Trophoblast cell (in vitro differentiated cells and primary cell): ENCODE results near the gene CYSLTR2.

Source experiments
- DNase-seq, 2 donors: peaks; one replicate each; pipeline ENCODE4 v3.0.0-alpha.2; 2016
- H2AFZ ChIP-seq: 2 replicates; pipeline ENCODE4 v1.6.1; 2013; ENCODE audit warnings: low read length, moderate library complexity, mild to moderate bottlenecking; ENCODE audit not compliant: insufficient read depth, poor library complexity
- H2AK5ac ChIP-seq: 2 replicates; pipeline ENCODE4 v1.6.1; 2013; ENCODE audit warnings: mild to moderate bottlenecking, low read length
- H2BK120ac ChIP-seq: 2 replicates; pipeline ENCODE4 v1.6.1; 2013; ENCODE audit warnings: low read length, mild to moderate bottlenecking, moderate library complexity; ENCODE audit not compliant: insufficient read depth, poor library complexity
- H2BK12ac ChIP-seq: 2 replicates; pipeline ENCODE4 v1.6.1; 2013; ENCODE audit warnings: mild to moderate bottlenecking, low read length, moderate library complexity
- H2BK5ac ChIP-seq: 2 replicates; pipeline ENCODE4 v1.6.1; 2013; ENCODE audit warnings: low read length, low read depth, moderate library complexity, mild to moderate bottlenecking; ENCODE audit not compliant: poor library complexity
- H3K14ac ChIP-seq: 2 replicates; pipeline ENCODE4 v1.6.1; 2013; ENCODE audit warnings: mild to moderate bottlenecking, low read length
- H3K18ac ChIP-seq: 2 replicates; pipeline ENCODE4 v1.6.1; 2013; ENCODE audit warnings: mild to moderate bottlenecking, low read length
- H3K23ac ChIP-seq: 2 replicates; pipeline ENCODE4 v1.6.1; 2013; ENCODE audit warnings: low read length
- H3K27ac ChIP-seq: 2 replicates; pipeline ENCODE4 v1.5.1; 2013; ENCODE audit warnings: low read depth, mild to moderate bottlenecking, inconsistent platforms, low read length, moderate library complexity
- H3K27me3 ChIP-seq: 2 replicates; pipeline ENCODE4 v1.6.1; 2013; ENCODE audit warnings: inconsistent platforms, mild to moderate bottlenecking, low read length, moderate library complexity; ENCODE audit not compliant: insufficient read depth
- H3K36me3 ChIP-seq, 2 experiments: 1 replicate in 1 of 2; 2 replicates in 1 of 2; pipeline ENCODE4 v1.6.1; 2013; ENCODE audit warnings: low read length in 2 of 2, mild to moderate bottlenecking in 2 of 2, moderate library complexity in 1 of 2; ENCODE audit not compliant: insufficient read depth in 2 of 2, control insufficient read depth in 1 of 2
- H3K4ac ChIP-seq: 2 replicates; pipeline ENCODE4 v1.6.1; 2013; ENCODE audit warnings: low read depth, mild to moderate bottlenecking, low read length, moderate library complexity
- H3K4me1 ChIP-seq, 2 experiments: 1 replicate in 1 of 2; 2 replicates in 1 of 2; pipeline ENCODE4 v1.6.1; 2013; ENCODE audit warnings: low read length in 2 of 2, mild to moderate bottlenecking in 2 of 2, moderate library complexity in 1 of 2; ENCODE audit not compliant: insufficient read depth in 2 of 2, control insufficient read depth in 1 of 2
- H3K4me2 ChIP-seq: 2 replicates; pipeline ENCODE4 v1.6.1; 2013; ENCODE audit warnings: inconsistent platforms, mild to moderate bottlenecking, low read length, moderate library complexity
- H3K4me3 ChIP-seq: 2 replicates; pipeline ENCODE4 v1.5.1; 2013; ENCODE audit warnings: mild to moderate bottlenecking, low read depth, low read length, inconsistent platforms
- H3K79me1 ChIP-seq: one replicate; pipeline ENCODE4 v1.6.1; 2013; ENCODE audit warnings: low read length
- H3K79me2 ChIP-seq: 2 replicates; pipeline ENCODE4 v1.6.1; 2013; ENCODE audit warnings: low read length, mild to moderate bottlenecking; ENCODE audit not compliant: control insufficient read depth, insufficient read depth, poor library complexity
- H3K9ac ChIP-seq: 2 replicates; pipeline ENCODE4 v1.6.1; 2013; ENCODE audit warnings: mild to moderate bottlenecking, low read length
- H3K9me3 ChIP-seq: 2 replicates; pipeline ENCODE4 v1.6.1; 2013; ENCODE audit warnings: low read depth, mild to moderate bottlenecking, control low read depth, inconsistent platforms, low read length; ENCODE audit not compliant: insufficient read depth
- H4K12ac ChIP-seq: 2 replicates; pipeline ENCODE4 v1.6.1; 2013; ENCODE audit warnings: low read depth, mild to moderate bottlenecking, low read length, moderate library complexity
- H4K8ac ChIP-seq: 2 replicates; pipeline ENCODE4 v1.6.1; 2013; ENCODE audit warnings: low read depth, mild to moderate bottlenecking, low read length, moderate library complexity
- H4K91ac ChIP-seq: one replicate; pipeline ENCODE4 v1.6.1; 2013; ENCODE audit warnings: low read depth, mild to moderate bottlenecking, low read length, moderate library complexity
- WGBS: extraction: QIAGEN DNeasy Blood & Tissue Kit; methylation state at CpG from one replicate; pipeline ENCODE4 v1.1.7; 2013; ENCODE audit warnings: missing lambda C conversion rate; ENCODE audit not compliant: insufficient read length, insufficient coverage; ENCODE audit errors: extremely low coverage; 5-methylcytosine and 5-hydroxymethylcytosine counted together

The CYSLTR2 gene

GRCh38 chr13:48646791-48647190 lies 6.9 kb upstream of the CYSLTR2 start:
- peaks cover 2% of the 10 kb centered on the region in 2 experiments for H3K4me1 ChIP-seq
- peaks cover 2% of the 10 kb centered on the region for H3K9me3 ChIP-seq
- H4K91ac ChIP-seq, result no peak overlapping the region
- H3K4me3 ChIP-seq, result no peak overlapping the region
- H3K79me1 ChIP-seq, result peaks cover 7% of the 10 kb centered on the region
- H3K18ac ChIP-seq, result no peak overlapping the region
- no peaks in the 10 kb centered on the region for H3K36me3 ChIP-seq
- H3K9ac ChIP-seq, result no peak overlapping the region
- H3K14ac ChIP-seq, result no peak overlapping the region
- H3K23ac ChIP-seq, result no peak overlapping the region
- H2BK12ac ChIP-seq, result no peak overlapping the region
- H2BK5ac ChIP-seq, result no peak overlapping the region
- H3K27ac ChIP-seq, result no peak overlapping the region
- DNase-seq, result peak in 1 of 2 donors; percentile 21
- H4K12ac ChIP-seq, result no peak overlapping the region
- H2AK5ac ChIP-seq, result no peak overlapping the region
- H2AFZ ChIP-seq, result no peak overlapping the region
- no peaks in the 10 kb centered on the region for H3K27me3 ChIP-seq
- H3K4me2 ChIP-seq, result no peak overlapping the region
- no peaks in the 10 kb centered on the region for H3K79me2 ChIP-seq
- H4K8ac ChIP-seq, result no peak overlapping the region
- no peak overlapping the region for H2BK120ac ChIP-seq
- H3K4ac ChIP-seq, result no peak overlapping the region
- WGBS, result no CpG with 5 or more reads among the region's 3 CpGs

DNA sequence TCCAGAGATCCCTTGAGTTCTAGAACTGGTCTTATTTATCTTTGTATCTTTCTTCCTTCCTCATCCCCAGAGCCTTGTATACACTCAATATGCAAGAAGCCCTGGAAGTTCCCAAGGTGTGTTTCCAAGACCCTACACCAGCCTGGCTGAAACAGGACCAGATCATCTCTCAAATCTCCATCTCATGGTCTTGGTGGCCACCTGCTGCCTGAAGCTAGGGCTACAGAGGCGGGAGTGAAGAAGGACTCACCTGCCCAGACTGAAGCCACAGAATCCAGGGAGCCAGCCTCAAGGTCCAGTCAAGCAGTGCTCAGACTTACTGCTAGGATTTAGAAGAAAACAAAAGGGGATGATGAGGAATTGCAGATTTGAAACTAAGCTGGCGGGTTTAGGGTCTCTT lies 6.1 kb upstream of the CYSLTR2 start:
- no peaks in the 10 kb centered on the region for H3K27me3 ChIP-seq
- no peak overlapping the region for H3K9ac ChIP-seq
- H4K8ac ChIP-seq, result no peak overlapping the region
- peaks cover 2% of the 10 kb centered on the region for H3K9me3 ChIP-seq
- H3K4me2 ChIP-seq, result no peak overlapping the region
- H3K27ac ChIP-seq, result no peak overlapping the region
- no peak overlapping the region for H3K23ac ChIP-seq
- no peak overlapping the region for H2BK12ac ChIP-seq
- H2BK120ac ChIP-seq, result no peak overlapping the region
- H2AK5ac ChIP-seq, result peak overlapping the region; percentile 39
- peak overlapping the region; percentile 1 for H4K91ac ChIP-seq
- H3K4me1 ChIP-seq, result peaks cover 2% of the 10 kb centered on the region in 2 experiments
- H3K79me1 ChIP-seq, result peaks cover 9% of the 10 kb centered on the region
- H2BK5ac ChIP-seq, result no peak overlapping the region
- no peak overlapping the region for H3K18ac ChIP-seq
- DNase-seq, result no peak
- no CpG with 5 or more reads among the region's 2 CpGs for WGBS
- no peak overlapping the region for H3K4ac ChIP-seq
- no peaks in the 10 kb centered on the region for H3K79me2 ChIP-seq
- no peak overlapping the region for H3K14ac ChIP-seq
- no peak overlapping the region for H2AFZ ChIP-seq
- no peak overlapping the region for H3K4me3 ChIP-seq
- no peak overlapping the region for H4K12ac ChIP-seq
- no peaks in the 10 kb centered on the region for H3K36me3 ChIP-seq

- Histone ChIP-seq H2BK5ac (no peak overlapping the region), H3K14ac (no peak overlapping the region), H2BK12ac (no peak overlapping the region), H4K91ac (no peak overlapping the region), H3K9ac (no peak overlapping the region), H3K4me3 (no peak overlapping the region), H3K27me3 (no peaks in the 10 kb centered on the region), H3K27ac (no peak overlapping the region), H3K36me3 (no peaks in the 10 kb centered on the region), H3K4ac (no peak overlapping the region), H2AK5ac (no peak overlapping the region), H4K12ac (no peak overlapping the region), H3K9me3 (peaks cover 2% of the 10 kb centered on the region), H3K23ac (no peak overlapping the region), H3K18ac (no peak overlapping the region), H3K79me1 (peaks cover 14% of the 10 kb centered on the region), H3K4me2 (no peak overlapping the region), H3K79me2 (no peaks in the 10 kb centered on the region), H2AFZ (no peak overlapping the region), H4K8ac (no peak overlapping the region), H3K4me1 (peaks cover 4 to 6% of the 10 kb centered on the region in 2 experiments), H2BK120ac (no peak overlapping the region)
- no peak for DNase-seq
- no CpG with 5 or more reads among the region's 2 CpGs for WGBS
Measured at GRCh38 chr13:48648446-48648845, 5.3 kb upstream of the CYSLTR2 start.

DNA sequence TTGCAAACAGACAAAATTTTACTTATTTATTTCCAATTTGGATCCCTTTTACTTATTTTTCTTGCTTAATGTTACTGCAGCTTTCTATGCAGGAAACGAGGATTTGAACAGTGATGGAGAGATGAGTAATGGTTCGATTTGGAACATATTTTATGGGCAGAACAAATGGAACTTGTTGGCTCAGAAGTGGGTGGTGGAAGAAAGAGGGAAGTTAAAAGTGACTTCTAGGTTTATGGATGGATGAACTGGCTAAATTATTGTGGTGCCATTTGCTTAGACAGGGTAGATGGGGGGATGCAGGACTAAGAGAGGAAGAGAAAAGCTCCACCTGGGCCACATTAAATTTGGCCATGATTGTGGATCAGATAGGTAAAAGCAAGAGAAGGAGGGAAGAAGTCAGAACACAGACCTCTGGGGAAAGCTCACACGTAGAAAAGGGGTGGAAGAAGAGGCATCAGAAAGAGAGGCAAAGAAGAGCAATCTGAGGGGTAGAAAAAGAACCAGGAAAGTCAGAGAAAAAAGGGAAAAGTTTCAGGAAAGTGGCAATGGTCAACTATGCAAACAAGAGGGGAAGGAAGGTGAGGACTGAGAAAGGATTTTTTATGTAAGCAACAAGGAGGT lies 768 bp upstream of the CYSLTR2 start:
- H3K27ac ChIP-seq, result peak overlapping the region; percentile 97
- peaks cover 4 to 14% of the 10 kb centered on the region in 2 experiments for H3K4me1 ChIP-seq
- H3K18ac ChIP-seq, result no peak overlapping the region
- H3K4me2 ChIP-seq, result no peak overlapping the region
- H3K36me3 ChIP-seq, result no peaks in the 10 kb centered on the region
- H3K4me3 ChIP-seq, result no peak overlapping the region
- peaks cover 20% of the 10 kb centered on the region for H3K79me1 ChIP-seq
- H2AFZ ChIP-seq, result peak overlapping the region; percentile 71
- WGBS, result no CpG with 5 or more reads among the region's 3 CpGs
- H3K9me3 ChIP-seq, result no peaks in the 10 kb centered on the region
- H2AK5ac ChIP-seq, result peak overlapping the region; percentile 53
- H2BK5ac ChIP-seq, result peak overlapping the region; percentile 86
- H3K27me3 ChIP-seq, result no peaks in the 10 kb centered on the region
- no peak overlapping the region for H4K12ac ChIP-seq
- H4K91ac ChIP-seq, result peak overlapping the region; percentile 55
- no peaks in the 10 kb centered on the region for H3K79me2 ChIP-seq
- peak overlapping the region; percentile 59 for H3K14ac ChIP-seq
- H4K8ac ChIP-seq, result peak overlapping the region; percentile 71
- peak overlapping the region; percentile 86 for H2BK12ac ChIP-seq
- DNase-seq, result no peak
- peak overlapping the region; percentile 88 for H2BK120ac ChIP-seq
- peak overlapping the region; percentile 29 for H3K4ac ChIP-seq
- H3K9ac ChIP-seq, result no peak overlapping the region
- H3K23ac ChIP-seq, result no peak overlapping the region
